Measurements from ENCODE around the gene DISP2. TPM values are rescaled to one million over a fixed set of nuclear protein-coding genes. Genes with fewer than 3 reads are reported as not detected.

DISP2 gene
- total RNA-seq, 2 donors from 2014 or later, result 0.21 to 0.54 TPM

- H3K4me1 ChIP-seq (ENCODE audit: control insufficient read depth in 1 of 2, low read depth in 2 of 2), result peaks cover 19 to 30% of the 10 kb centered on the region in 2 donors
Measured at GRCh38 chr15:40346579-40347558, 11.2 kb upstream of the DISP2 start.

GRCh38 chr15:40347559-40348473 lies 10.2 kb upstream of the DISP2 start:
- Histone ChIP-seq H3K4me3 (no peak overlapping the region), H3K4me1 (ENCODE audit: control insufficient read depth in 1 of 2, low read depth in 2 of 2) (peaks cover 14 to 23% of the 10 kb centered on the region in 2 donors), H3K9me3 (no peaks in the 10 kb centered on the region), H3K27ac (no peak overlapping the region), H3K27me3 (replicated peaks; ENCODE audit: insufficient read depth) (no peaks in the 10 kb centered on the region), H3K36me3 (no peaks in the 10 kb centered on the region)
- DNase-seq (ENCODE audit: low spot score) (no peak), ATAC-seq (ENCODE audit: insufficient number of reproducible peaks, low FRiP score, low read depth) (no peak)
- TF ChIP-seq CTCF (IDR thresholded peaks at IDR 0.05), result no peak

More at GRCh38 chr15:40346579-40347558, 11.2 kb upstream of the DISP2 start:
- no peak for ATAC-seq (ENCODE audit: insufficient number of reproducible peaks, low FRiP score, low read depth)
- TF ChIP-seq CTCF (IDR thresholded peaks at IDR 0.05), result no peak
- no peaks in the 10 kb centered on the region for H3K36me3 ChIP-seq
- H3K27me3 ChIP-seq (replicated peaks; ENCODE audit: insufficient read depth), result no peaks in the 10 kb centered on the region
- DNase-seq (ENCODE audit: low spot score), result no peak
- no peaks in the 10 kb centered on the region for H3K9me3 ChIP-seq
- H3K27ac ChIP-seq, result no peak overlapping the region
- no peak overlapping the region for H3K4me3 ChIP-seq

- H3K4me1 ChIP-seq (ENCODE audit: control insufficient read depth in 1 of 2, low read depth in 2 of 2), result peaks cover 8 to 16% of the 10 kb centered on the region in 2 donors
- H3K4me3 ChIP-seq, result no peak overlapping the region
- no peaks in the 10 kb centered on the region for H3K36me3 ChIP-seq
- no peaks in the 10 kb centered on the region for H3K27me3 ChIP-seq (replicated peaks; ENCODE audit: insufficient read depth)
- DNase-seq (ENCODE audit: low spot score) (no peak), ATAC-seq (ENCODE audit: insufficient number of reproducible peaks, low FRiP score, low read depth) (no peak)
- no peak overlapping the region for H3K27ac ChIP-seq
- TF ChIP-seq CTCF (IDR thresholded peaks at IDR 0.05), result no peak
- no peaks in the 10 kb centered on the region for H3K9me3 ChIP-seq
Measured at GRCh38 chr15:40348474-40348870, 9.5 kb upstream of the DISP2 start.

GRCh38 chr15:40349163-40349562 lies 8.9 kb upstream of the DISP2 start:
- Histone ChIP-seq H3K4me3 (no peak overlapping the region), H3K27ac (no peak overlapping the region), H3K27me3 (replicated peaks; ENCODE audit: insufficient read depth) (no peaks in the 10 kb centered on the region), H3K36me3 (no peaks in the 10 kb centered on the region), H3K4me1 (ENCODE audit: control insufficient read depth in 1 of 2, low read depth in 2 of 2) (peaks cover 3 to 9% of the 10 kb centered on the region in 2 donors), H3K9me3 (no peaks in the 10 kb centered on the region)
- ATAC-seq (ENCODE audit: insufficient number of reproducible peaks, low FRiP score, low read depth) (no peak), DNase-seq (ENCODE audit: low spot score) (no peak)
- no peak for TF ChIP-seq CTCF (IDR thresholded peaks at IDR 0.05)

Data from thoracic aorta (tissue), 2 donors.